ENCODE results near the gene ACTN1.

DNA sequence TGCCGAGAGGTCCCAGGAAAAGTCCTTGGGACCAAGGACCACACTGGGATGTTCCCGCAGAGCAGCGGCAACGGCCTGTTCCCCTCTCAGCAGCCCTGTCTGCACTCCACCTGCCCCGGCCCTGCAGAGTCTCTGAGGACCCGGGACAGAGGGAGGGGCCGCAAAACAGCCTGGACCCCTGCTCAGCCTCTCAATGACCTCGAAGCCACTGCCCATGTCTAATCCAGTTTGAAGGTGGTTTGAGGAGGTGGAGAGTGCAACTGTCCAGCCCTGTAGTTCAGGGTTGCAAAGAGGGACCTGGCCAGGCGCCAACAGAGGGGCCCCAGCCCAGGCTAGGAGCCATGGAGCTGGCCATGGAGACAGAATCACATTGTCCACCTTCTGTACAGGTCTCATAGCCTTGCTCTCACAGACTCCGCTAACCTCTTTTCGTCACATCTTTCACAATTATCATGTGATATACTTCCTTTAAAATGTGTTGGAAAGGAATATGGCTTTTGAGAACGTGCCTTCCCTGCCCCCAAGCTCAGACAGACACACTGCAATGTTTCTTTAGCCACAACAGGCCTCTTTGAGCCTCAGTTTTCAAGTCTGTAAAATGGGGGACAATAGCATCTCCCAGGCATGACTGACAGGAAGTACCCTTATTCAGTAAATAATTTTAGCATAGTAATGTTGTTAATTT lies 49.3 kb downstream of the ACTN1 start:
- TF ChIP-seq POLR2A (IDR thresholded peaks at IDR 0.05; ENCODE audit: low read depth, low read length): no peak
- no peak for TF ChIP-seq POLR2AphosphoS5 (IDR thresholded peaks at IDR 0.05; ENCODE audit: low read depth, low read length)
- no peak for TF ChIP-seq PAX5 (IDR thresholded peaks at IDR 0.05; ENCODE audit: insufficient read depth, low read length, severe bottlenecking)
